H1 (cell line): ENCODE data around the gene PTPA. TPM values are rescaled to one million over a fixed set of nuclear protein-coding genes. Genes with fewer than 3 reads are reported as not detected.

Experiments used
- CTCF ChIA-PET: fragments of 300-600 bp; sonication (Branson Sonifier 250); formaldehyde crosslinking; loops from one replicate; lab custom pipeline; 2021; ENCODE audit not compliant: partially characterized antibody; lab: Charles Lee
- POLR2A ChIA-PET: fragments of 300-600 bp; sonication (Branson Sonifier 250); formaldehyde crosslinking; loops from one replicate; lab custom pipeline; 2021; ENCODE audit warnings: inconsistent platforms; ENCODE audit not compliant: partially characterized antibody; lab: Charles Lee
- DNase-seq, 2 experiments: peaks; one replicate each; pipeline versions ENCODE4 v3.0.0 to v3.0.0-alpha.2; 2010 to 2022; ENCODE audit warnings: low spot score in 2 of 2, low read depth in 1 of 2, mixed read lengths in 1 of 2
- FAIRE-seq: peaks from 2 replicates; lab custom pipeline; 2011; peaks lifted over from hg19 to GRCh38; lab: Jason Lieb, UNC
- H2AFZ ChIP-seq: 2 replicates; pipeline ENCODE4 v1.8.1; 2012; ENCODE audit warnings: low read length, inconsistent platforms
- H2AK5ac ChIP-seq: 2 replicates; pipeline ENCODE4 v1.6.1; 2013; ENCODE audit warnings: low read depth, low read length
- H2BK120ac ChIP-seq: replicated peaks from 2 replicates; pipeline ENCODE3; 2013; ENCODE audit warnings: low read depth, low read length, inconsistent platforms
- H2BK12ac ChIP-seq: 2 replicates; pipeline ENCODE4 v1.6.1; 2013; ENCODE audit warnings: low read depth, low read length
- H2BK15ac ChIP-seq: 2 replicates; pipeline ENCODE4 v1.6.1; 2013; ENCODE audit warnings: low read length
- H2BK20ac ChIP-seq: 2 replicates; pipeline ENCODE4 v1.6.1; 2013; ENCODE audit warnings: low read length
- H2BK5ac ChIP-seq: 2 replicates; pipeline ENCODE4 v1.6.1; 2013; ENCODE audit warnings: low read depth, low read length
- H3K14ac ChIP-seq: 2 replicates; pipeline ENCODE4 v1.6.1; 2013; ENCODE audit warnings: inconsistent platforms; ENCODE audit not compliant: insufficient read length
- H3K18ac ChIP-seq: 2 replicates; pipeline ENCODE4 v1.6.1; 2013; ENCODE audit warnings: low read length; ENCODE audit errors: extremely low read depth
- H3K23ac ChIP-seq: 2 replicates; pipeline ENCODE4 v1.6.1; 2013; ENCODE audit warnings: inconsistent platforms; ENCODE audit not compliant: insufficient read length
- H3K23me2 ChIP-seq: 2 replicates; pipeline ENCODE4 v1.6.1; 2013; ENCODE audit warnings: low read depth, low read length
- H3K27ac ChIP-seq: 2 replicates; pipeline ENCODE4 v1.6.1; 2011; ENCODE audit warnings: low read depth, low read length, inconsistent platforms
- H3K27me3 ChIP-seq, 4 experiments: replicated peaks in 1 of 4; 1 replicate in 1 of 4; 2 replicates in 3 of 4; pipeline versions ENCODE4 v1.6.1 to v1.8.1; 2011 to 2013; ENCODE audit warnings: low read length in 3 of 4, mild to moderate bottlenecking in 3 of 4, inconsistent platforms in 2 of 4, mixed read lengths in 2 of 4, moderate library complexity in 1 of 4; ENCODE audit not compliant: control insufficient read depth in 3 of 4, insufficient read depth in 3 of 4; ENCODE audit errors: extremely low read depth in 1 of 4
- H3K36me3 ChIP-seq, 4 experiments: 2 replicates each; pipeline versions ENCODE4 v1.6.1 to v1.8.1; 2011 to 2013; ENCODE audit warnings: mild to moderate bottlenecking in 4 of 4, low read length in 3 of 4, moderate library complexity in 2 of 4, control low read depth in 1 of 4, inconsistent platforms in 1 of 4; ENCODE audit not compliant: insufficient read depth in 4 of 4, control insufficient read depth in 2 of 4
- H3K4ac ChIP-seq: replicated peaks from 2 replicates; pipeline ENCODE3; 2013; ENCODE audit warnings: low read length, low read depth, mixed read lengths, inconsistent platforms; ENCODE audit not compliant: insufficient read length
- H3K4me1 ChIP-seq, 4 experiments: replicated peaks in 1 of 4; 1 replicate in 1 of 4; 2 replicates in 3 of 4; pipeline versions ENCODE4 v1.6.1 to v1.8.1; 2011 to 2013; ENCODE audit warnings: low read length in 3 of 4, inconsistent platforms in 2 of 4, mixed read lengths in 1 of 4; ENCODE audit not compliant: insufficient read depth in 4 of 4, control insufficient read depth in 3 of 4
- H3K4me2 ChIP-seq, 2 experiments: 2 replicates each; pipeline versions ENCODE4 v1.6.1 to v1.8.1; 2011 to 2013; ENCODE audit warnings: low read depth in 2 of 2, low read length in 2 of 2, control low read depth in 1 of 2, inconsistent platforms in 1 of 2, mild to moderate bottlenecking in 1 of 2; ENCODE audit not compliant: insufficient read depth in 1 of 2
- H3K4me3 ChIP-seq, 4 experiments: fragments of 200-600, 300-600 bp in 1 of 4; sonication (generic), shearing (Covaris generic), sonication (Bioruptor Twin) in 1 of 4; 2 replicates each; pipeline versions ENCODE4 v1.5.1 to v1.8.1; 2011 to 2016; ENCODE audit warnings: low read length in 4 of 4, low read depth in 3 of 4, control low read depth in 2 of 4, inconsistent platforms in 2 of 4, mild to moderate bottlenecking in 2 of 4, mixed read lengths in 1 of 4, moderate library complexity in 1 of 4; ENCODE audit not compliant: insufficient read depth in 2 of 4; ENCODE audit errors: extremely low read depth in 1 of 4
- H3K56ac ChIP-seq: replicated peaks from 2 replicates; pipeline ENCODE3; 2013; ENCODE audit warnings: low read depth, mild to moderate bottlenecking, mixed read lengths, low read length, inconsistent platforms; ENCODE audit not compliant: insufficient read length
- H3K79me1 ChIP-seq: 2 replicates; pipeline ENCODE4 v1.6.1; 2013; ENCODE audit warnings: low read depth, low read length, control low read depth
- H3K79me2 ChIP-seq, 2 experiments: 2 replicates each; pipeline versions ENCODE4 v1.6.1 to v1.8.1; 2012 to 2013; ENCODE audit warnings: low read length in 2 of 2, mild to moderate bottlenecking in 2 of 2, inconsistent platforms in 1 of 2; ENCODE audit not compliant: insufficient read depth in 2 of 2, control insufficient read depth in 1 of 2
- H3K9ac ChIP-seq, 4 experiments: replicated peaks in 1 of 4; 1 replicate in 1 of 4; 2 replicates in 3 of 4; pipeline versions ENCODE4 v1.6.1 to v1.8.1; 2011 to 2013; ENCODE audit warnings: low read depth in 3 of 4, low read length in 3 of 4, control low read depth in 2 of 4, mild to moderate bottlenecking in 2 of 4, moderate library complexity in 2 of 4, inconsistent platforms in 1 of 4; ENCODE audit errors: extremely low read depth in 1 of 4
- H3K9me3 ChIP-seq, 2 experiments: 2 replicates each; pipeline versions ENCODE4 v1.6.1 to v1.8.1; 2012 to 2013; ENCODE audit warnings: mild to moderate bottlenecking in 2 of 2, moderate library complexity in 2 of 2, control low read depth in 1 of 2, inconsistent platforms in 1 of 2, low read depth in 1 of 2, low read length in 1 of 2, mixed read lengths in 1 of 2; ENCODE audit not compliant: insufficient read depth in 2 of 2
- H4K20me1 ChIP-seq, 2 experiments: replicated peaks in 1 of 2; 2 replicates each; pipeline versions ENCODE3 to v1.8.1; 2011 to 2013; ENCODE audit warnings: inconsistent platforms in 2 of 2, low read length in 2 of 2, mild to moderate bottlenecking in 1 of 2; ENCODE audit not compliant: insufficient read depth in 2 of 2, control insufficient read depth in 1 of 2
- H4K5ac ChIP-seq: 2 replicates; pipeline ENCODE4 v1.6.1; 2013; ENCODE audit warnings: low read length, low read depth, mixed read lengths, inconsistent platforms; ENCODE audit not compliant: insufficient read length
- H4K8ac ChIP-seq: 2 replicates; pipeline ENCODE4 v1.8.0; 2013; ENCODE audit warnings: mild to moderate bottlenecking, moderate library complexity, low read length, inconsistent platforms; ENCODE audit not compliant: insufficient read depth; ENCODE audit errors: extremely low read depth
- H4K91ac ChIP-seq: replicated peaks from 2 replicates; pipeline ENCODE3; 2013; ENCODE audit warnings: low read length, mixed read lengths, inconsistent platforms; ENCODE audit not compliant: insufficient read length
- CBX5 ChIP-seq: fragments of 300-800, 300-1000 bp; sonication (generic); IDR thresholded peaks from 2 replicates; pipeline ENCODE4 v1.7.1; 2016; ENCODE audit warnings: antibody characterized with exemption, low read length, low read depth
- CHD2 ChIP-seq: IDR thresholded peaks from 2 replicates; pipeline ENCODE4 v1.6.1; 2012; ENCODE audit warnings: low read length, improper control_type of control experiment
- EGR1 ChIP-seq: IDR thresholded peaks from 2 replicates; pipeline ENCODE4 v1.6.1; 2011; ENCODE audit warnings: low read depth, low read length, borderline replicate concordance
- EP300 ChIP-seq, 2 experiments: IDR thresholded peaks; 1 replicate in 1 of 2; 2 replicates in 1 of 2; pipeline ENCODE4 v1.6.1; 2011 to 2012; ENCODE audit warnings: low read depth in 2 of 2, low read length in 2 of 2, mild to moderate bottlenecking in 2 of 2, borderline replicate concordance in 1 of 2, inconsistent platforms in 1 of 2, moderate library complexity in 1 of 2
- JUND ChIP-seq: IDR thresholded peaks from 2 replicates; pipeline ENCODE4 v1.6.1; 2011; ENCODE audit warnings: mild to moderate bottlenecking, improper control_type of control experiment, low read length
- RAD21 ChIP-seq, 2 experiments: IDR thresholded peaks in 1 of 2; conservative IDR thresholded peaks in 1 of 2; 2 replicates each; pipeline ENCODE4 v1.6.1; 2011; ENCODE audit warnings: low read depth in 2 of 2, low read length in 2 of 2, improper control_type of control experiment in 1 of 2, inconsistent platforms in 1 of 2, mild to moderate bottlenecking in 1 of 2, moderate library complexity in 1 of 2
- RNF2 ChIP-seq: fragments of 200-900, 300-1000 bp; sonication (generic); IDR thresholded peaks from 2 replicates; pipeline ENCODE4 v1.7.1; 2016; ENCODE audit warnings: borderline replicate concordance, low read depth, mild to moderate bottlenecking, antibody characterized with exemption, low read length; ENCODE audit not compliant: poor library complexity, severe bottlenecking; ENCODE audit errors: missing control alignments
- SIRT6 ChIP-seq: IDR thresholded peaks from one replicate; pipeline ENCODE4 v1.7.1; 2012; ENCODE audit warnings: low read length, inconsistent platforms
- WGBS, 2 experiments: shearing (Covaris generic) in 1 of 2; methylation state at CpG; one replicate each; pipeline versions ENCODE4 v1.1.6 to v1.1.7; 2013 to 2015; ENCODE audit warnings: low lambda C conversion rate in 2 of 2, mixed read lengths in 2 of 2, inconsistent platforms in 1 of 2, low coverage in 1 of 2, missing lambda C conversion rate in 1 of 2; ENCODE audit not compliant: insufficient replicate concordance in 2 of 2, insufficient coverage in 1 of 2, insufficient read length in 1 of 2; ENCODE audit errors: extremely low coverage in 1 of 2, missing lambda C conversion rate in 1 of 2; 5-methylcytosine and 5-hydroxymethylcytosine counted together
- polyA plus RNA-seq, 7 experiments: library from polyadenylated mRNA; depleted of rRNA in 3 of 7; stranded (reverse) in 5 of 7; unstranded in 2 of 7; fragments of >200 nt in 5 of 7; fragments of 200-250 nt in 2 of 7; gene quantifications; 1 replicate in 5 of 7; 2 replicates in 1 of 7; 4 replicates in 1 of 7; pipeline versions ENCODE4 v1.2.1 to v1.2.3, GENCODE V29; 2011 to 2013; ENCODE audit warnings: missing spikeins in 2 of 7, mixed read lengths in 2 of 7
- total RNA-seq: library from RNA; stranded (reverse); fragmentation: NEBNext Ultra II Directional; extraction: Animal tissue kit (Norgen Biotek cat#: 25700); gene quantifications from 2 replicates; pipeline ENCODE4 v1.2.1, GENCODE V29; 2021

The PTPA gene
- total and polyA plus RNA-seq, 2 of the 8 experiments (the other 6 are each of a cell fraction or from before 2014, with no cell fraction given), result 114 to 145 TPM

- Histone ChIP-seq H3K4me2 (no peak overlapping the region), H2BK20ac (no peak overlapping the region), H3K79me2 (no peaks in the 10 kb centered on the region), H3K56ac (no peak overlapping the region), H2AFZ (no peak overlapping the region), H3K4ac (no peak overlapping the region), H4K91ac (no peak overlapping the region), H3K27me3 (no peaks in the 10 kb centered on the region), H3K23ac (no peak overlapping the region), H3K9ac (no peak overlapping the region), H4K20me1 (peaks cover 0 to under 1% of the 10 kb centered on the region in 2 experiments), H3K18ac (no peak overlapping the region; the same call in 1 of the 2 replicates), H3K9me3 (no peaks in the 10 kb centered on the region), H4K8ac (no peak overlapping the region), H3K4me3 (no peak overlapping the region), H2AK5ac (no peak overlapping the region), H4K5ac (no peak overlapping the region), H3K36me3 (peaks cover 5 to 16% (median 10%) of the 10 kb centered on the region in 4 experiments; a peak in 7 of 8 replicates), H3K79me1 (no peaks in the 10 kb centered on the region), H2BK15ac (no peak overlapping the region), H3K4me1 (no peaks in the 10 kb centered on the region), H2BK12ac (no peak overlapping the region), H3K23me2 (no peaks in the 10 kb centered on the region), H3K14ac (no peak overlapping the region), H2BK120ac (no peak overlapping the region), H3K27ac (no peak overlapping the region; the same call in 1 of the 2 replicates), H2BK5ac (no peak overlapping the region)
- WGBS, 2 experiments, result 91% methylated on average over 18 of the region's 20 CpGs; no CpG with 5 or more reads in 1 of the 2 experiments
- ChIA-PET POLR2A (interaction anchor here (1.3 to 4.7 kb wide), 3 partner anchors 10 to 18 kb away, joined by 3 to 22 read pairs (median 7); partner anchors contain the start of genes DOLPP1 and PTPA), CTCF (interaction anchor here (1.4 to 2.6 kb wide), 4 partner anchors 10 to 88 kb away, joined by 3 to 12 read pairs (median 6); no protein-coding TSS in a partner anchor)
- no peak for FAIRE-seq
- no peak for DNase-seq
- TF ChIP-seq RAD21 (IDR thresholded peaks at IDR 0.05 in 1 of 2, conservative IDR thresholded peaks at IDR 0.05 in 1 of 2; ENCODE audit: low read depth in 2 of 2, low read length in 2 of 2), result no peak
- no peak for TF ChIP-seq JUND
- TF ChIP-seq EP300 (IDR thresholded peaks at IDR 0.05; ENCODE audit: borderline replicate concordance in 1 of 2, low read depth in 2 of 2, low read length in 2 of 2), result no peak
- TF ChIP-seq EGR1, result no peak
- no peak for TF ChIP-seq SIRT6
- TF ChIP-seq CBX5, result no peak
- TF ChIP-seq RNF2, result no peak
- no peak for TF ChIP-seq CHD2
Observed at GRCh38 chr9:129093602-129094386, 17.4 kb upstream of the PTPA start.
